IMR-90 (cell line): Measurements from ENCODE around the gene TRPM4.

Source experiments
- BHLHE40 ChIP-seq: fragments of 150-350 bp; IDR thresholded peaks from 2 replicates; pipeline ENCODE4 v1.6.1; 2016; ENCODE audit warnings: mild to moderate bottlenecking, low read depth, low read length
- CEBPB ChIP-seq: IDR thresholded peaks from 2 replicates; pipeline ENCODE4 v1.6.1; 2012; ENCODE audit warnings: low read depth, low read length, improper control_type of control experiment
- CHD1 ChIP-seq: IDR thresholded peaks from 2 replicates; pipeline ENCODE4 v1.6.1; 2012; ENCODE audit warnings: low read depth, low read length, improper control_type of control experiment
- CTCF ChIP-seq: conservative IDR thresholded peaks from 2 replicates; pipeline ENCODE4 v1.5.1; 2012; ENCODE audit warnings: mild to moderate bottlenecking, low read depth, low read length, improper control_type of control experiment
- ELK1 ChIP-seq: fragments of 150-350 bp; IDR thresholded peaks from 2 replicates; pipeline ENCODE4 v1.6.1; 2016; ENCODE audit warnings: low read depth, mild to moderate bottlenecking, low read length, moderate library complexity, borderline replicate concordance
- MAZ ChIP-seq: IDR thresholded peaks from 2 replicates; pipeline ENCODE4 v1.6.1; 2012; ENCODE audit warnings: low read depth, mild to moderate bottlenecking, low read length, improper control_type of control experiment, moderate library complexity, borderline replicate concordance
- POLR2A ChIP-seq: IDR thresholded peaks from 2 replicates; pipeline ENCODE4 v1.6.1; 2012; ENCODE audit warnings: mild to moderate bottlenecking, low read depth, low read length
- RAD21 ChIP-seq: IDR thresholded peaks from 2 replicates; pipeline ENCODE4 v1.6.1; 2012; ENCODE audit warnings: low read length, improper control_type of control experiment
- RFX5 ChIP-seq: IDR thresholded peaks from 2 replicates; pipeline ENCODE4 v1.8.0; 2012; ENCODE audit warnings: low read depth, mild to moderate bottlenecking, low read length, moderate library complexity
- USF2 ChIP-seq: fragments of 150-350 bp; IDR thresholded peaks from 2 replicates; pipeline ENCODE4 v1.6.1; 2017; ENCODE audit warnings: mild to moderate bottlenecking, antibody characterized with exemption, low read length, low read depth

GRCh38 chr19:49150944-49151243, 6.7 kb upstream of the TRPM4 start:
- TF ChIP-seq CTCF (no peak), RAD21 (no peak), POLR2A (no peak), MAZ (no peak), CHD1 (no peak), CEBPB (no peak), USF2 (no peak), BHLHE40 (no peak), RFX5 (no peak), ELK1 (no peak)
